ENCODE results near the gene IDUA. TPM values are rescaled to one million over a fixed set of nuclear protein-coding genes. Genes with fewer than 3 reads are reported as not detected.

The IDUA gene
- total and polyA plus RNA-seq, 2 of the 4 experiments (the other 2 are of a cell fraction) = 0.72 to 12.5 TPM

GRCh38 chr4:946517-947471, 40.0 kb upstream of the IDUA start:
- DNase-seq (no peak), ATAC-seq (ENCODE audit: low read depth) (no peak)
- WGBS, 2 experiments (ENCODE audit: extremely low coverage in 2 of 2, insufficient read length in 1 of 2) = 69% methylated on average over 34 of the region's 62 CpGs; no CpG with 5 or more reads in 1 of the 2 experiments
- Histone ChIP-seq H3K27me3 (ENCODE audit: control insufficient read depth, insufficient read depth, low read length) (no peaks in the 10 kb centered on the region), H3K27ac (ENCODE audit: insufficient read depth, low read length) (no peak overlapping the region), H3K4me1 (ENCODE audit: control insufficient read depth, insufficient read depth, low read length) (peaks cover 6% of the 10 kb centered on the region; the same call in 1 of the 2 replicates), H2BK120ac (ENCODE audit: low read depth, low read length) (no peak overlapping the region), H2BK20ac (ENCODE audit: low read depth, low read length) (no peak overlapping the region), H3K79me1 (ENCODE audit: low read depth in 1 of 2, low read length in 2 of 2) (0 out of 4 replicates have a peak, but pooled peaks cover 0 to 8% of the 10 kb centered on the region in 2 experiments), H2AK5ac (ENCODE audit: low read depth, low read length) (no peak overlapping the region), H3K14ac (replicated peaks; ENCODE audit: low read depth, low read length) (no peak overlapping the region), H3K4ac (ENCODE audit: low read depth, low read length) (no peak overlapping the region), H3K23ac (ENCODE audit: low read depth, low read length) (no peak overlapping the region), H2AK9ac (replicated peaks; ENCODE audit: low read depth, low read length, poor library complexity) (no peak overlapping the region), H3K9ac (ENCODE audit: low read depth, low read length) (no peak overlapping the region), H3K4me3 (ENCODE audit: insufficient read depth, low read depth, low read length) (no peak overlapping the region), H2BK5ac (ENCODE audit: low read depth, low read length, poor library complexity, severe bottlenecking) (no peak overlapping the region), H4K8ac (ENCODE audit: low read depth in 2 of 2, low read length in 2 of 2) (no peak overlapping the region), H4K5ac (ENCODE audit: low read depth, low read length) (no peak overlapping the region), H3K36me3 (ENCODE audit: control insufficient read depth, insufficient read depth, low read length) (no peaks in the 10 kb centered on the region; the same call in 1 of the 2 replicates), H3K9me3 (ENCODE audit: control insufficient read depth, insufficient read depth, low read length) (no peaks in the 10 kb centered on the region), H3K9me1 (ENCODE audit: insufficient read depth, low read length) (0 out of 2 replicates have a peak, but pooled peaks cover 3% of the 10 kb centered on the region), H3K4me2 (ENCODE audit: low read depth, low read length) (no peak overlapping the region), H3K18ac (ENCODE audit: low read depth, low read length) (no peak overlapping the region), H3K56ac (ENCODE audit: extremely low read depth, insufficient read depth, low read length) (no peak overlapping the region), H2BK15ac (ENCODE audit: low read depth, low read length) (no peak overlapping the region), H4K91ac (ENCODE audit: insufficient read depth, low read depth, low read length) (no peak overlapping the region), H2AFZ (replicated peaks; ENCODE audit: low read length, poor library complexity) (no peak overlapping the region), H4K20me1 (ENCODE audit: insufficient read depth, low read length) (peaks cover 20% of the 10 kb centered on the region)
- CTCF ChIA-PET = no interaction called here
- dilution Hi-C loops (cut with HindIII; ENCODE audit: low sequenced_read_pairs, unreplicated experiment) = no loop called here
- intact Hi-C loops (cut with micrococcal nuclease) = no loop called here
- POLR2A ChIA-PET (ENCODE audit: unreplicated experiment) = no interaction called here
- no peak for TF ChIP-seq NFE2L2 (IDR thresholded peaks at IDR 0.05; ENCODE audit: low read depth, low read length)
- TF ChIP-seq MAFK (IDR thresholded peaks at IDR 0.05; ENCODE audit: low read depth, low read length) = no peak
- in situ Hi-C loops (cut with MboI; ENCODE audit: low sequenced_read_pairs) = no loop called here
- BruUV-seq (replicated peaks) = no TSS peak
